Measurements from ENCODE around the gene POPDC2.

The POPDC2 gene

DNA sequence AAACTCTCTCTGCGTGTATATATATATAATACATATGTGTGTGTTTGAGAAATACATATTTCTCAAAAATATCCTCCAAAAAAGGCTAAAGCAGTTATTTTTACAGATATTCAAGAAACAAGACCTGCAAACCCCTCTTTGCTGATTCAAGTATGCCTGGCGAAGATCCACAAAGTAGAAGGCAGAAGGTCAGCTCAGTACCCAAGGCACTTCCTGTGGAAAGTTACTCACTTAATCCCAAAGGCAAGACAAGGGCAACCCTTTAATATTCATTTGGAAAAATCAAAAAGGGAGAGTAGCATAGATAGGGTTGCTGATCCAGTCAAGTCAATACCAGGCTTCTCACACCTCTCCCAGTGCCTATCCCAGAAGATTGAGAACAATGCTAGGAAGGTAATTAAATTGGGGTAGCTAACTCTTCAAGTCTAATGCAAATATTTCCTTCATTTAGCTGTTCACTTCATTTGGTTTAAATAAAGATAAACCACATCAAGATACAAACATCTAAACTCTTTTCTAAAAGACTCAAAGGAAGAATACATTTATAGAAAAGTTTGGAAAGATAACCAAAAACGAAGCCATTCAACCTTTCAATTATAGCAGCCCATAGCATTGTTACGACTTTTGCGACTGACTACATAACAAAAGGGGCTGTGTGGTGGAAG is 9.6 kb upstream of the POPDC2 start:
- no peak for DNase-seq (ENCODE audit: low read depth in 2 of 2)

- DNase-seq (ENCODE audit: low read depth in 2 of 2), result no peak
Measured at GRCh38 chr3:119665954-119666559, 5.7 kb upstream of the POPDC2 start.

- DNase-seq (ENCODE audit: low read depth in 2 of 2), result no peak
Measured at GRCh38 chr3:119664850-119665379, 4.5 kb upstream of the POPDC2 start.

DNA sequence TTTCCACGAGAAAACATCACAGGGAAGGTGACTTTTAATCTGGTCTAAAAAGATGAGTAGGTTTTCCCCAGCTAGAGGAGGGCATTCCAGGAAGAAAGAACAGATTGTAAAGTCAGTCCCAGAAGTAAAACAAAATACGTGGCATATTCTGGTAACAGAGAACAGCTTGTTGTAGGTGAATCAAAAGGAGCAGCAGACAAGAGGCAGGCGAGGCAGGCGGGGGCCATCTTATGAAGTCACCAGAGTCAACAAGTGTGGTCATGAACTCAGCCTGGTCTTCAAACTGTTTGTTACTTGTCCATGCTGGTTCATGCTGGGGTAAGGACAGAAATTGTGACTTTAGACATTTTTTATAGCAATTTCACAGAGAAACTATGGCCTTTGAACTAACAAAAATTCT is 4.0 kb upstream of the POPDC2 start:
- DNase-seq (ENCODE audit: low read depth in 2 of 2), result no peak

DNA sequence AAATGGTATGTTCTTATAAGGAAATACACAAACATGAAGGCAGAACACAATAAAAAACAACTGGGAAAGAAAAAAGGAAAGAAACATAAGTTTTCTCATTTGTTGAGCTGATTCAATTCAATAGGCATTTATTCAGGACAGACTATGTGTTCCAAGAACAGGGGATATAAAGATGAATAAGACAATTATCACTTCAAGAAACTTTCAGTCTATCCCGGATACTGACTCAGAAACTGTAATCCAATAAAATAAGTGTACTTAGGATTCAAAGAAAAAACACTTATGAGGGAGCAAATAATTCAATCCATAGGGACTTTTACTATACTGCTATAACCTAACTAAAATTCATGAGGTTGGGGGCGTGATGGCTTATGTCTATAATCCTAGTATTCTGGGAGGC is 3.5 kb upstream of the POPDC2 start:
- no peak for DNase-seq (ENCODE audit: low read depth in 2 of 2)

GRCh38 chr3:119662604-119663373 is 2.4 kb upstream of the POPDC2 start:
- no peak for DNase-seq (ENCODE audit: low read depth in 2 of 2)

DNA sequence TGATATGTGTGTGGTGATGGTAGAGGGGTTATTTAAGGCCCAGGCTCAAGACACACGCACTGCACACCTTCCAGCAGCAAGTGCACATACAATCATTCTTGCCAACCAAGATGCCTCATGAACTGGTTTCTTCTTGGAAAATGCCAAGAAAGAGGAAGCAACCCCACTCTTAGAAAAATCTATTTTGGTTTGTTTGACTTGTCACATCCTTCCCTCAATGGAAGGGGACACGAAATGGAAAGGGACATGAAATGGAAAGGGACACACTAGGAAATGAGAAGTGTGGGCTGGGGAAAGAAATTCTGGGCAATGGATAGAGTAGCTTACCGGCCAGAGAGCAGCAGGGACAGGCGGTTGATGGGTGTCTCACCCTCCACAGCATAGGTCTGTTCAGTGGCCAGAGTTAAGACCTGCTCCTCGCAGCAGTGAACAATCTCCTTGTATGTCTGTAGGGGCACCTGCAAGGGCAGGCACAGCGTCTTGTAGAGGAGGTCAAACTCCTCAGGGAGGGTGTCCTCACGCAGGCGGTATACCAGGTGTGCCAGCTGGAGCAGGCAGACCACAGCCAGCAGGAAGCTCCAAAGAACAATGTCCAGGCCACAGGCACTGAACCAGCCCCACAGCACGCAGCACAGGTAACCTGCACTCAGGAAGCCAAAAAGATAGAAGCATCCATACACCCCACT is 640 bp downstream of the POPDC2 start:
- no peak for DNase-seq (ENCODE audit: low read depth in 2 of 2)

DNA sequence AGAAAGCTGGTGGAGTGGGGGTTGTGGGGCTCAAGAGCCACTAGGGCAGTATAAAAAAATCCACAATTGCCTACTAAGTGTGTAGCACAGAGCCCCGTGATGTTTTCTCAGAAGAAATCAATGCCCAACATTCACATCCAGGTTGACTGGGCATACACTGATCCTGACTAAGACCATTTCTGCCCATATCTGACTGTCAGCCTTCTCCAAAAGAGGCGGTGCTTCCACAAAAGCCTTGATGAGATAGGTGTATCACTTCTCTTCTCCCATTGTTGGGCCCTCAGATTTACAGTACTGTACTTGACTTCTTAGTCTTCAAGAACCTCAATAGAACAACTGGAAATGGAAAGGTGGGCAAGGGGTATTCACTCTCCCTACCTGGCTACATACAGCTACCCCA is 1.4 kb downstream of the POPDC2 start:
- DNase-seq (ENCODE audit: low read depth in 2 of 2), result no peak

DNA sequence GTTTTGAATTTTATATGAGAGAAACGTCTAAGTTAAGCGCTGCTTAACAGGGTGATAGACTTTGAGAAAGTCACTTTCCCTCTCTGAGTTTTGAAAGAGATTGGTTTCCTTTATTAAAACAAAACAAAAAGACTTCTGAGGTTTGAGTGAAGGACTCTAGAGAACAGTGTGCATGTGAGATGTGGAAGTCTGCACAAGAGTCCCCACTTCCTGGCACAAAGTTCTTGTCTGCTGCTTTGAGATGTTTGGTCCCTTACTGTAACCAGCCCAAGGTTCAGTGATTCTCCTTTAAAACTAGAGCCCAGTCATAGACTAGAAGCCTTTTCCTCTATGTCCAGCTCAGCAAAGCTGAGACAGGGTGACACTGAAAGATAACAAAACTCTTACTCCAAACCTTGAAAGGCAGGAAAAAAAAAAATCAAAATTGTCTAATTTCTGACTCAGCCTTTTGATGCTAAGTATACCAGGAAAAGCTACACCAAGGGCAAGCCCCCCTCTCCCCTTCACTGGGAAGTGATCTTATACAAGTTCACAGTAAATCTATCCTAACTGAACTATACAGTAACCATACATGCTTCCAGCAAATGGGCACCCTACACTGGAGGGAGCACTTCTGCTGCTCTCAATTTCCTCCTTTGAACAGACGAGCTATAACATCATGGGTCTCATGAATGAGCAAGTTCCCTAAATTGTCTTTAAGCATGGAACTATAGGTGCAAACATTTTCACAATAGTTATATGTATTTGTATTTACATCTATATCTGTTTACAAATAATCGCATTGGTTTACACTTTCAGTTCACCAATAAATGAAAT is 2.3 kb downstream of the POPDC2 start:
- DNase-seq (ENCODE audit: low read depth in 2 of 2), result no peak

- DNase-seq (ENCODE audit: low read depth in 2 of 2), result no peak
Measured at GRCh38 chr3:119653876-119654275, 6.5 kb downstream of the POPDC2 start.

DNA sequence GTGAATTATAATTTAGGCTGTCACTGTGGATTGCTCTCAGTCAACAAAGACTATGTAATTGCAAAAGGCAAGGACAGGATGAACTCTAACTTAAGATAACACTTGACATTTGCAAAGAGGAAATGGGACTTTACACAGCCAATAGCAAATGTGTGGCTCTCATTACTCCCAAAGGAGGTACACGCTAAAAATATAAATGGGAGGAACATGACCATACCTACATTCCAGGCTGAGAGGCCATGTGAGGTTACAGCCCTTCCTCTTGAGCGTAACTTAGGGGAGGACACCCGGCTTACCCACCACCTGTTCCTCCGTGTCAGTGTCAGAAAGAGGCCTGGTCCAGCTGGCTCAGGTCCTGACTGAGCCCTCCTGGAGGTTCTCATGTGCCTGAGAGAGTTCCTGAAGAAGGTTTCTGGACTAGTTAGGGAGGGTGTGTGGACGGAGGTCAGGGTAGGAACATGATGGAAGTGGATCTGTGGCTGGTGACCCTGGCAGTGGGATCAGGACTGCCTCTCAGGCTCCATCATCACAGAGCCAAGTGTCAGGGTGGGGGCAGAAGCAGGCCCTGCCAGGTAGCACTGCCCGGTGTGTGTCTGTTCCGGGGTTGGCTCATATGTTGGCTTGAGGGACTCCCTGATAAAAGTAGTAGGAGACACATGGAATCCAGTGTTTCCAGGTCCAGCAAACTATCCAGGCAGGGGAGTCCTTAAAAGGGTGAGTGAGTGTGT is 7.9 kb downstream of the POPDC2 start:
- DNase-seq (ENCODE audit: low read depth in 2 of 2), result no peak

DNA sequence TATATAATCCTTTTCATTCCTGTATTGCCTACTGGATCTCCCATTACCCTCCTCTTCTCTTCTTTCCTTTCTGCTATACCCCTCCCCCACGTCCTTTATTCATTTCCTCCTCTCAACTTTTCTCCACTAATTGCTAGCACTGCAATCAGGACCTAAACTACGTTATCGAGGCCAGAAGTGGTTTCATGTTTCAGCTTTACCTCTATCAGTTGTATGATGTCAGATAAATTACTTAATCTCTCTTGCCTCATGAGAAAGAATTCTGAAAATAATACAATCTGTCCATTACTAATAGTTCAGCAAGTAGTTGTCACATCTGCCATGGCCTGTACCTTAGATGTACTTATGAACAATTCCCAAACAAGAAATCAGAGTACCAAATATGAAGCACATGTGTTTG is 10.6 kb downstream of the POPDC2 start:
- no peak for DNase-seq (ENCODE audit: low read depth in 2 of 2)

GRCh38 chr3:119647843-119648575 is 12.4 kb downstream of the POPDC2 start:
- no peak for DNase-seq (ENCODE audit: low read depth in 2 of 2)

- DNase-seq (ENCODE audit: low read depth in 2 of 2), result no peak
Measured at GRCh38 chr3:119647171-119647570, 13.2 kb downstream of the POPDC2 start.

GRCh38 chr3:119645813-119646212 is 14.6 kb downstream of the POPDC2 start:
- DNase-seq (ENCODE audit: low read depth in 2 of 2), result no peak

DNA sequence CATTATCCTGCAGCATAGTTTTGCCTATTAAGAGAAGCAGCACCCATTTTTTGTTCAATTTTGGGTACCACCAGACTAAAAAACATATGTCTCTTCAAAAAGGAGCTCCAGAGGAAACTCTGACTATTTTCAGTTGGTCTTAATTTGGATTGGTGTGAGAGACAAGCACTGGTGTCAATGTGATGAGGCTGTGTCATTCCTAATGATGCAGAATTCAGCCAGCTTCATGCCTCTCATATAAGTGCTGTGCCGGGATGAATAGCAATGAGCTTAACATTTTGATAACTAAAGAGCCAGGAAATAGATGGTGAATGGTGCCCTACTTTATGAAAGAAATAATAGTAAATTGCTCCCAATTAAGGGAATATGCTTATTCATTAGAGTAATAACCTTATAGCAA is 15.9 kb downstream of the POPDC2 start:
- DNase-seq (ENCODE audit: low read depth in 2 of 2), result no peak

DNA sequence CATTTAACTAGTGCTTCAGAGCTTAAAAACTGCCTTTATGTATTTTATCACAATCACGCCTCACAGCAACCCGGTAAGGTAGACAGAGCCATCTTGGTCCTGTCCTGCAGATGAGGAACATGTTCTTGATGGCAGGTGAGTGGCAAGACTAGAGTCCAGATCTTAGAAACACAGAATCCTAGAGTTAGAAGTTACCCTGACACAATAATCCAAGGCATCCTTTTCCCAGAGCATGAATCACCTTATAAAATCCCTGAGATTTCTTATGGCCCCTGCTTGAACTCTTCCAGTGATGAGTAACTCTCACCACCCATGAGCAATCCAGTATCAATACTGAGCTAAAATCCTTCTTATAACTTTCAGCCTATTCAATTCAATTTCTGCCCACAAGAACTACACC is 16.9 kb downstream of the POPDC2 start:
- no peak for DNase-seq (ENCODE audit: low read depth in 2 of 2)

- DNase-seq (ENCODE audit: low read depth in 2 of 2), result no peak
Measured at GRCh38 chr3:119642746-119643473, 17.5 kb downstream of the POPDC2 start.

DNA sequence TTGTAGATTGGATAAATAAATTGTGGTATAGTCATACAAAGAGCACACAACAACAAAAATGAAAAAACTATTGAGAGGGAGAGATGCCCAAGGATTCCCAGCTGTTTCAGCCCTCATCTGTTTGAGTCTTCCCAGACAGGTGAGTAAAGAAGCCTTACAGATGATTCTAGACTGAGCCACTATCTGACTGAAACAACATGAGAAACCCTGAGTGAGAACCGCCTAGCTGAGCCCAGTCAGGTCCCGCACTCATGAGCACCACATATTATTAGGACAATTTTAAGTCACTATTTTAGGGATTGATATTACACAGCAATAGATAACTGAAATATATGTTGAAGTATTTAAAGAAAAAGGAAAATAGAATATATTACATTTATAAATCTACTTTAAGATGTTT is 19.0 kb downstream of the POPDC2 start:
- no peak for DNase-seq (ENCODE audit: low read depth in 2 of 2)
